ENCODE data around the gene ALOX5AP.

The ALOX5AP gene

GRCh38 chr13:30712536-30713532 lies 22.5 kb upstream of the ALOX5AP start:
- in situ Hi-C loops (cut with HindIII; ENCODE audit: low sequenced_read_pairs) = no loop called here

- in situ Hi-C loops (cut with HindIII; ENCODE audit: low sequenced_read_pairs) = no loop called here
Observed at GRCh38 chr13:30714629-30715371, 20.5 kb upstream of the ALOX5AP start.

- in situ Hi-C loops (cut with HindIII; ENCODE audit: low sequenced_read_pairs) = no loop called here
Observed at GRCh38 chr13:30715372-30715756, 20.0 kb upstream of the ALOX5AP start.

DNA sequence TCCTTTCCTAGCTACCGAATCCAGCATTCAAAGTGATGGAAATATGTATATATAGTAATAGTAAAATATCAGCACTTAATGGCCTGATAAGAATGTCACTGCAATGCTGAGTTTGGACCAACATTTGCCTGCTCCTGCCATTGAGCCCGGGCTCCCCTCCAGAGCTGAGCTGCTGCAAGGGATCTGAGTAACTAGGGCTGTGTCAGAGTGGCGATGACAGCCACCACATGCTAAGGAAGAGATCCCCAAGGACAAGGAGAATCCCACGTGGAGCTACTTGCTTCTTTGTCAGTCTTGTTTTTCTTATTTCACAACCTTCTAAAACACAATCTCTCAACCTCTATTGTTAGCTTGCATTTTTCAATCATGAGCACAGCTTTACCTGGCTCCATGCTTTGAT lies 19.5 kb upstream of the ALOX5AP start:
- in situ Hi-C loops (cut with HindIII; ENCODE audit: low sequenced_read_pairs) = no loop called here

- in situ Hi-C loops (cut with HindIII; ENCODE audit: low sequenced_read_pairs) = no loop called here
Observed at GRCh38 chr13:30718661-30719524, 16.4 kb upstream of the ALOX5AP start.

- in situ Hi-C loops (cut with HindIII; ENCODE audit: low sequenced_read_pairs) = no loop called here
Observed at GRCh38 chr13:30719525-30719914, 15.8 kb upstream of the ALOX5AP start.

DNA sequence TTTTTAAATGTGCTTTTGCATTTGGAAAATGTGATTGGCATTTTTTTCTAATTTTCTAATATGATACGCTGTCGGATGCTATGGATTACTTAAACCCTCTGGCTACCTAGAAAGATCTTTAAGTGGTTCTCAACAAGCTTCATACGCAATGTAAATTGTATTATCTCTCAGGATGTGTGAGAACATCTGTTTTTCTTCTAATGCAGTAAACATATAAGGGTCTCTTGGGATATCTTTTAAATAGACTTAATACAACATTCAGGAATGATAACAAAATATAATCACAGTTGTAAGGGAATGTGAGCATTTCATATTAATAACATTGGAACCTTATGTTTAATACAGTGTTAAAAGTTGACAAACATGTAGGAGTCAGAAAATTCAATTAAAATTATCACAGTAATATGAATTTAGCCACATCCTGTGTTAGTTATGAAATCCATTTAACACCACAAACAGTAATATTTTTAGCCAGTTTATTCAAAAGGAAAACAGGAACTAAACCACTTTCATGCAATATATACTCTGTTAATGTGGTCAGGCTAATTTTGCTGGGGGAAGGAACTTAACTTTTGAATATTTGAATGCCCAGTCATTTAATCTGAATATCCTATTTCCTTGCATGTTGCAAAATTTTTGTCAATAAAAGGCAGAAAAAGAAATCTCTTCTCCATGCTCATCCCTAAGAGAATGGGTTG lies 15.0 kb upstream of the ALOX5AP start:
- in situ Hi-C loops (cut with HindIII; ENCODE audit: low sequenced_read_pairs) = no loop called here

- in situ Hi-C loops (cut with HindIII; ENCODE audit: low sequenced_read_pairs) = no loop called here
Observed at GRCh38 chr13:30721936-30722335, 13.4 kb upstream of the ALOX5AP start.

DNA sequence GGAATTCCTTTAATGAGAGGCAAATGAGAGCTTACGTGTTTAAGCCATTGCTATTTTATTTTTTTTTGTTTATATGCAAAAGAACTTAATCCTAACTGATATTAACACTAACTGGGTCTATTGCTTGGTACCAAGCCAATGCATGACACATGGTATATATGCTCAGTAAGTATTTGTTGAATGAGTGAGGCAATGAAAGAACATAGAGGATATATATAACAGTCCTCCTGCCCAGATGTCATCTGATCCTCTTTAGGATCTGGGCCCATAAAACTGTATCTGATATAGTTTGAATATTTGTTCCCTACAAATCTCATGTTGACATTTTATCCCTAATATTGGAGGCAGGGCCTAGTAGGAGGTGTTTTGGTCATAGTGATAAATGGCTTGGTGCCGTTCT lies 13.0 kb upstream of the ALOX5AP start:
- in situ Hi-C loops (cut with HindIII; ENCODE audit: low sequenced_read_pairs) = no loop called here

- in situ Hi-C loops (cut with HindIII; ENCODE audit: low sequenced_read_pairs) = no loop called here
Observed at GRCh38 chr13:30724778-30725177, 10.6 kb upstream of the ALOX5AP start.

DNA sequence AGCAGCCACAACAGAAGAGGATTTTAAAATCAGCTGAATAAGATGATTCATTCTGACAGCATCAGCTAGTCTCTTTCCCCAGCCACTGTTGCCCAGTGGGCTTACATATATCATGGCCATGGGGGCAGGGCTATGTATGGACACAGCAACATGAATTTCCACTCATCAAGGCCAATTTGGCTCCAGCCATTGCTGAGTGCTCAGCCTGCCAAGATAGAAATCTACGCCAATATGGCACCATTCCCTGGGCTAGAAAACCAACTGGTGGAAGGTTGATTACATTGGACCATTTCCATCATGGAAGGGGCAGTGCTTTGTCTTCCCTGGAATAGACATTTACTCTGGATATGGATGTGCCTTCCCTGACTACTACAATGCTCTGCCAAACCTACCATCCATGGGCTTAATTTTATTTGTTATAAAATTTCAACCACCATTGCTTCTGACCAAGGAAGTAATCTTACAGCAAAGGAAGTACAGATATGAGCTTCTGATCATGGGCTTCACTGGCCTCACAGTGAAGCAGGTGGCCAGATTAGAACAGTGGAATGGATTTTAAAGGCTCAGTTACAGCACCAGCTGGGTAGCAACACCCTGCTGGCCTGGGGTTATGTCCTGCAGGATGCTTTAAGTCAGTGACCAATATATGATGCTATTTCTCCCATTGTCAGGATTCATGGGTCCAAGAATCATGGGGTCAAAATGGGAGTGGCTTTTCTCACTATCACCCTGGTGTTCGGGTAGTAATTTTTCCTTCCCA lies 9.8 kb upstream of the ALOX5AP start:
- in situ Hi-C loops (cut with HindIII; ENCODE audit: low sequenced_read_pairs) = no loop called here

DNA sequence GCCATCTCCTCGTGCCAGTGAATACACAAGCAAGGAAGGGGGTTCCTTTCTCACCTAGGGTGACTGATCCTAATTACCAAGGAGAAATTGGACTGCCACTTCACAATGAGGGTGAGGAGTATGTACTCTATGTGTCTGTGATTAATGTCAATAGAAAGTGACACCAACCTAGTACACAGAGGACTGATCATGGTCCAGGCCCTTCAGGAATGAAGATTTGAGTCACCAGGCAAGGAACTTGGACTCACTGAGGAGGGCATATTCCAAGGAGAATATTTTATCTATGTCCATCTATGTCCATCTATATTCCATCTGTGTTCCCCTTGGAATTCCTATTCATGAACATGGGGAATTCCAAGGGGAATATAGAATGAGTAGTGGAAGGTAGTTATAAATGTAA lies 9.2 kb upstream of the ALOX5AP start:
- in situ Hi-C loops (cut with HindIII; ENCODE audit: low sequenced_read_pairs) = no loop called here

- in situ Hi-C loops (cut with HindIII; ENCODE audit: low sequenced_read_pairs) = no loop called here
Observed at GRCh38 chr13:30727491-30728355, 7.6 kb upstream of the ALOX5AP start.

DNA sequence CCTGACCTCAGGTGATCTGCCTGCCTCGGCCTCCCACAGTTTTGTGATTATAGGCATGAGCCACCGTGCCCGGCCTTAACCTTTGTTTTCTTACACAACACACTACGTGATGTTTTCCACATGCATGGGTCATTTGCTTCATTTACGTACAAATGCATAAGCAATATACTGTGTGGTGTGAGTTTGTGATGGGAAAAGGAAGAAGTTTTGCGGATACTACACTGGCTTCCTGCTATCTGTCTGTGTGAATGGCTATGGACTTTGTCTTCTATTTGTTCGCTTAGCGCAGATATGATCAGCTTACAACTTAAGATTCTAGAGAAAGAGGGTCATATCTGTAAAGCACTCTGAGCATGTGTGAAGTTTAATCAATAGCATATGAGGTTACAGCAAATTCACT lies 5.5 kb upstream of the ALOX5AP start:
- in situ Hi-C loops (cut with HindIII; ENCODE audit: low sequenced_read_pairs) = no loop called here

DNA sequence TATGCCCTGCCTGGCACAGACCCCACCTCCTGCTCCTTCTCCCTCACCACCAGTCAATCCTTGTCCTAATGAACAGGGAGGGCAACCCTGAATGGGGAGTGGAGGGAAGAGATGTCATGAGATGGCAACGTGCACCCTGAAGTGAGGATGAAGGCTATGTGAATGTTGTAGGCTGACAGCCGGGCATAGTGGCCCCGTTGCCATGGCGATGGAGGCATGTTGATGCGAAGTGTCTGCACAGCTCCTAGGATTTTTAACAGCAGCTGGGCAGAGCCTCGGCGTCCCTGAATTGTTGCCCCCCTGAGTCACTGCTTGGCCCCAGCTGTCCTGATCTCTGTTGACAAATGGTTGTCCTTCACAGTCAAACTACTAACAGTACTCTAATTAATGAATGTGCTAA lies 4.8 kb upstream of the ALOX5AP start:
- in situ Hi-C loops (cut with HindIII; ENCODE audit: low sequenced_read_pairs) = no loop called here

- in situ Hi-C loops (cut with HindIII; ENCODE audit: low sequenced_read_pairs) = no loop called here
Observed at GRCh38 chr13:30731361-30732045, 3.8 kb upstream of the ALOX5AP start.

- in situ Hi-C loops (cut with HindIII; ENCODE audit: low sequenced_read_pairs) = no loop called here
Observed at GRCh38 chr13:30732046-30732390, 3.3 kb upstream of the ALOX5AP start.

- in situ Hi-C loops (cut with HindIII; ENCODE audit: low sequenced_read_pairs) = no loop called here
Observed at GRCh38 chr13:30734439-30734838, 904 bp upstream of the ALOX5AP start.

DNA sequence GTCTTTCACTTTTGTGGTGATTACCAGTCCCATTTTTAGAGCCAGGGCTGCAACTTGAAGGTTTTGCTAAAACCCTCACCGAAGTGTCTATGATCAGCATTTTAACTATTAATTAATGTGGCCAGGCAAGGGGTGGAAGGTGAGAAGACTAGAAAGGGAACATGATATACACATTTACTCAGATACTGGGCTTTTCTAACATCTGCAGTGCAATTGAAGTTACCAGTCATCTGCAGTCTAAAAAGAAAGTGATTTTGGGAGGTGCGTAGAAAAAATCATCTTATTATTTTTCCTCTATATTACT lies 481 bp downstream of the ALOX5AP start:
- in situ Hi-C loops (cut with HindIII; ENCODE audit: low sequenced_read_pairs) = no loop called here

All from DLD1 (cell line).